WTC11 (cell line): Measurements from ENCODE around the gene MAGI2.

Experiments used
- ATF6 ChIP-seq: sonication (generic); formaldehyde crosslinking; IDR thresholded peaks from 2 replicates; pipeline ENCODE4 v1.8.1; 2023; ENCODE audit warnings: mild to moderate bottlenecking, missing genetic modification reagents
- CTCF ChIP-seq: fragments of 200-600 bp; IDR thresholded peaks from 2 replicates; pipeline ENCODE4 v1.8.0; 2022; ENCODE audit warnings: antibody characterized with exemption
- MXD4 ChIP-seq: fragments of 250-450 bp; sonication (Bioruptor Pico); IDR thresholded peaks from 2 replicates; pipeline ENCODE4 v1.8.0; 2021; ENCODE audit warnings: mild to moderate bottlenecking, moderate library complexity, borderline replicate concordance
- ZNF263 ChIP-seq: sonication (generic); formaldehyde crosslinking; IDR thresholded peaks from 2 replicates; pipeline ENCODE4 v1.8.1; 2022; ENCODE audit warnings: low read depth, mild to moderate bottlenecking, moderate library complexity, missing genetic modification reagents
- TF ChIP-seq, protein P1 (sequence below): sonication (generic); formaldehyde crosslinking; IDR thresholded peaks from 2 replicates; pipeline ENCODE4 v1.8.1; 2023; ENCODE audit warnings: mild to moderate bottlenecking, missing genetic modification reagents, moderate library complexity

DNA sequence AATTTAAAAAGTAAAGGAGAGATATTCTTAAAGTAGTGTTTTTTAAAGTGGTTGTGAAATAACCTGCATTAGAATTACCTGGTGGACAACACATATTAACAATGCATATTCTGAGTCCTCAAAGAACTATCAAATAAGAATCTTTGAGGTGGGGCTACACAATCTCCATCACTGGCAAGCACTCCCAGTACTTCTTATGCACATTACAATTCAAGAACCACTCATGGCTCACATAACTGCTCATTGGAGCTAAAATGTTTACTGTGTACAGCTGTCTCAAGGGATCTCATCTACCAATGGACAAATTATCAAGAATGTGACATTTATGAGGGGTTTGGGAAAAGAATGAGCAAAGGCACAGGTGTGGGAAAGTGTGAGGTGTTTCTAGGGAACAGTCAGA is 962.9 kb downstream of the MAGI2 start:
- TF ChIP-seq ATF6 (no peak), CTCF (no peak), ZNF263 (no peak), MXD4 (no peak)
- TF ChIP-seq, protein P1, sequence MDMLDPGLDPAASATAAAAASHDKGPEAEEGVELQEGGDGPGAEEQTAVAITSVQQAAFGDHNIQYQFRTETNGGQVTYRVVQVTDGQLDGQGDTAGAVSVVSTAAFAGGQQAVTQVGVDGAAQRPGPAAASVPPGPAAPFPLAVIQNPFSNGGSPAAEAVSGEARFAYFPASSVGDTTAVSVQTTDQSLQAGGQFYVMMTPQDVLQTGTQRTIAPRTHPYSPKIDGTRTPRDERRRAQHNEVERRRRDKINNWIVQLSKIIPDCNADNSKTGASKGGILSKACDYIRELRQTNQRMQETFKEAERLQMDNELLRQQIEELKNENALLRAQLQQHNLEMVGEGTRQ, result no peak
